ENCODE results near the gene SELP.
A peak's percentile ranks its signal among the peaks of the same experiment; 100 is the strongest.
"Not testable (repeated sequence)": the region's sequence is repeated elsewhere in the genome, so short reads cannot be mapped to it uniquely, and the experiment has no call there.

SELP gene

DNA sequence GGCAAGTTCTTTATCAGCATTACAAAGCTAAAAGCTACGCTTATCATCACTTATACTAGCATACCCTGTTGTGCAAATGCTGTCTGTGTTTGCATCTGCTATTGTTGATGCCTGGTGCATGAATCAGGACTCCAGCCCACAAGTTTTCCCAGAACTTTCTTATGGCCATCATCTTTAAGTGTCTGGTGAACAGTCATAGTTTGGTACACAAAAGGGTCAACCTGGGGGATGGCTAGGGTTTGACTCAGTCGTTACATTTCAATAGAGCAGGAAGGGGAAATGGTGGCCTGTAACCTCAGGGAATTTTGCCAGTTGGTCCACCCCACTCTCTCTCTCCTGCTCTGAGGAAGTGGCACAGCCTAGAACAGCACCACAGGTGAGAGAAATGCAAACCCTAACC is 46.1 kb upstream of the SELP start:
- CTCF ChIA-PET, result no interaction called here

DNA sequence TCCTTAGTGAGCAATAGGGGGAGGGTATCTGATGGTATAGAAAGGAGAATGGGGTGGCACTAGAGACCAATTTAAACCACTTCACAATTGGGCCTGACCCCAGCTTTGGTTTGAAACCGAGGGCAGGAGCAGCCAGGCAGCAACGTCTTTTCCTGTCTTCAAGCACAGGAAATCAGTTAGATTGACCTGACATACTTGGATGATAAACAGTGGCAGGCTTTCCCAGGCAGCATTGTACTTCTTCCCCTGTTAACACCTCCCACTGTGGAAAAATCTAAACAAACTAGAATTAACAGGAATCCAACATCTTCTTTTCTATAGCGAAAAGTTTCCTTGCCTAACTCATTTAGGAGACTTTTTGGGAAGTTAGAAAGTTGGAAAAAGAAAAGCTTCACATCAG is 40.9 kb upstream of the SELP start:
- TF ChIP-seq ZNF521 (tag by site-specific recombination; IDR thresholded peaks at IDR 0.05) (no peak), ZNF391 (tag by site-specific recombination; IDR thresholded peaks at IDR 0.05; ENCODE audit: borderline replicate concordance, low read depth) (no peak), ZNF473 (tag by site-specific recombination; IDR thresholded peaks at IDR 0.05) (no peak), ZNF132 (tag by site-specific recombination; IDR thresholded peaks at IDR 0.05; ENCODE audit: borderline replicate concordance) (no peak)
- H3K4me1 ChIP-seq (ENCODE audit: control insufficient read depth, insufficient read depth, low read length), result no peaks in the 10 kb centered on the region
- H3K27ac ChIP-seq (ENCODE audit: extremely low read depth, low read depth, low read length), result no peak overlapping the region
- ChIA-PET POLR2A (no interaction called here), CTCF (no interaction called here)
- H3K36me3 ChIP-seq (ENCODE audit: control insufficient read depth in 2 of 2, insufficient read depth in 1 of 2, low read length in 2 of 2), result no peaks in the 10 kb centered on the region
- H3K4me3 ChIP-seq (ENCODE audit: low read depth, low read length), result no peak overlapping the region
- no peaks in the 10 kb centered on the region for H3K9me3 ChIP-seq (ENCODE audit: control insufficient read depth, insufficient read depth, low read depth, low read length)

More for the DNA sequence above, 46.1 kb upstream of the SELP start:
- Histone ChIP-seq H3K27ac (ENCODE audit: extremely low read depth, low read depth, low read length) (no peak overlapping the region), H3K36me3 (ENCODE audit: control insufficient read depth in 2 of 2, insufficient read depth in 1 of 2, low read length in 2 of 2) (no peaks in the 10 kb centered on the region), H3K4me3 (ENCODE audit: low read depth, low read length) (no peak overlapping the region), H3K9me3 (ENCODE audit: control insufficient read depth, insufficient read depth, low read depth, low read length) (no peaks in the 10 kb centered on the region), H3K4me1 (ENCODE audit: control insufficient read depth, insufficient read depth, low read length) (no peaks in the 10 kb centered on the region; the same call in 1 of the 2 replicates)
- POLR2A ChIA-PET, result no interaction called here
- TF ChIP-seq MEIS1 (CRISPR knock-in tag; IDR thresholded peaks at IDR 0.05; ENCODE audit: borderline replicate concordance), result no peak
- TF ChIP-seq ZNF488 (tag by site-specific recombination; IDR thresholded peaks at IDR 0.05), result no peak
- no peak for TF ChIP-seq ZNF23 (tag by site-specific recombination; IDR thresholded peaks at IDR 0.05; ENCODE audit: borderline replicate concordance)
- no peak for TF ChIP-seq EGR2 (tag by site-specific recombination; IDR thresholded peaks at IDR 0.05; ENCODE audit: low read depth)
- TF ChIP-seq ZNF2 (tag by site-specific recombination; IDR thresholded peaks at IDR 0.05), result no peak
- no peak for TF ChIP-seq ZFP69B (tag by site-specific recombination; IDR thresholded peaks at IDR 0.05)
- TF ChIP-seq ZEB2 (tag by site-specific recombination; IDR thresholded peaks at IDR 0.05), result no peak
- TF ChIP-seq ZNF600 (tag by site-specific recombination; IDR thresholded peaks at IDR 0.05), result no peak
- TF ChIP-seq KLF7 (tag by site-specific recombination; IDR thresholded peaks at IDR 0.05; ENCODE audit: borderline replicate concordance), result no peak
- TF ChIP-seq, protein P1, sequence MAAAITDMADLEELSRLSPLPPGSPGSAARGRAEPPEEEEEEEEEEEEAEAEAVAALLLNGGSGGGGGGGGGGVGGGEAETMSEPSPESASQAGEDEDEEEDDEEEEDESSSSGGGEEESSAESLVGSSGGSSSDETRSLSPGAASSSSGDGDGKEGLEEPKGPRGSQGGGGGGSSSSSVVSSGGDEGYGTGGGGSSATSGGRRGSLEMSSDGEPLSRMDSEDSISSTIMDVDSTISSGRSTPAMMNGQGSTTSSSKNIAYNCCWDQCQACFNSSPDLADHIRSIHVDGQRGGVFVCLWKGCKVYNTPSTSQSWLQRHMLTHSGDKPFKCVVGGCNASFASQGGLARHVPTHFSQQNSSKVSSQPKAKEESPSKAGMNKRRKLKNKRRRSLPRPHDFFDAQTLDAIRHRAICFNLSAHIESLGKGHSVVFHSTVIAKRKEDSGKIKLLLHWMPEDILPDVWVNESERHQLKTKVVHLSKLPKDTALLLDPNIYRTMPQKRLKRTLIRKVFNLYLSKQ (tag by site-specific recombination; IDR thresholded peaks at IDR 0.05; ENCODE audit: borderline replicate concordance), result no peak
- TF ChIP-seq ZNF558 (tag by site-specific recombination; IDR thresholded peaks at IDR 0.05), result no peak
- no peak for TF ChIP-seq ZNF248 (tag by site-specific recombination; IDR thresholded peaks at IDR 0.05)
- TF ChIP-seq ZNF555 (tag by site-specific recombination; conservative IDR thresholded peaks at IDR 0.05), result no peak
- TF ChIP-seq ZNF76 (tag by site-specific recombination; IDR thresholded peaks at IDR 0.05; ENCODE audit: borderline replicate concordance, low read depth), result no peak
- no peak for TF ChIP-seq ZNF560 (tag by site-specific recombination; IDR thresholded peaks at IDR 0.05; ENCODE audit: borderline replicate concordance)
- TF ChIP-seq ZNF16 (tag by site-specific recombination; IDR thresholded peaks at IDR 0.05; ENCODE audit: low read depth), result no peak

- H3K4me3 ChIP-seq (ENCODE audit: low read depth, low read length); H3K4me1 ChIP-seq (ENCODE audit: control insufficient read depth, insufficient read depth, low read length); POLR2A ChIA-PET; H3K27ac ChIP-seq (ENCODE audit: extremely low read depth, low read depth, low read length); H3K36me3 ChIP-seq (ENCODE audit: control insufficient read depth in 2 of 2, insufficient read depth in 1 of 2, low read length in 2 of 2); H3K9me3 ChIP-seq (ENCODE audit: control insufficient read depth, insufficient read depth, low read depth, low read length): not testable (repeated sequence)
- CTCF ChIA-PET, result interaction anchor here (0.6 kb wide), 1 partner anchor 8 kb away, joined by 3 read pairs; no protein-coding TSS in a partner anchor
- peak; percentile 65; the same call in 1 of the 2 replicates for TF ChIP-seq ZNF146 (tag by site-specific recombination; IDR thresholded peaks at IDR 0.05)
Observed at GRCh38 chr1:169670244-169670643, 40.3 kb upstream of the SELP start.

GRCh38 chr1:169667699-169668596 is 38.0 kb upstream of the SELP start:
- H3K4me1 ChIP-seq (ENCODE audit: control insufficient read depth, insufficient read depth, low read length); H3K27ac ChIP-seq (ENCODE audit: extremely low read depth, low read depth, low read length); POLR2A ChIA-PET; H3K36me3 ChIP-seq (ENCODE audit: control insufficient read depth in 2 of 2, insufficient read depth in 1 of 2, low read length in 2 of 2); H3K9me3 ChIP-seq (ENCODE audit: control insufficient read depth, insufficient read depth, low read depth, low read length); H3K4me3 ChIP-seq (ENCODE audit: low read depth, low read length); CTCF ChIA-PET: not testable (repeated sequence)

- H3K4me1 ChIP-seq (ENCODE audit: control insufficient read depth, insufficient read depth, low read length); CTCF ChIA-PET; H3K9me3 ChIP-seq (ENCODE audit: control insufficient read depth, insufficient read depth, low read depth, low read length); H3K4me3 ChIP-seq (ENCODE audit: low read depth, low read length); POLR2A ChIA-PET; H3K27ac ChIP-seq (ENCODE audit: extremely low read depth, low read depth, low read length); H3K36me3 ChIP-seq (ENCODE audit: control insufficient read depth in 2 of 2, insufficient read depth in 1 of 2, low read length in 2 of 2): not testable (repeated sequence)
Observed at GRCh38 chr1:169667227-169667639, 37.3 kb upstream of the SELP start.

Measured in HEK293 (cell line).